Cardiac muscle cell (in vitro differentiated cells and primary cell): ENCODE data around the gene NFATC1. TPM values are rescaled to one million over a fixed set of nuclear protein-coding genes. Genes with fewer than 3 reads are reported as not detected.

Experiments used
- DNase-seq, 2 donors: peaks; one replicate each; pipeline versions ENCODE4 v3.0.0 to v3.0.0-alpha.2; 2010 to 2017; ENCODE audit warnings: low read depth in 1 of 2, low spot score in 1 of 2
- H3K27ac ChIP-seq: fragments of 200-600 bp; sonication (generic); 2 replicates; pipeline ENCODE4 v1.5.1; 2016
- H3K27me3 ChIP-seq: fragments of 200-600 bp; sonication (generic); 2 replicates; pipeline ENCODE4 v1.6.0; 2016; ENCODE audit warnings: control low read depth
- H3K36me3 ChIP-seq: fragments of 200-600 bp; sonication (generic); 2 replicates; pipeline ENCODE4 v1.5.1; 2016; ENCODE audit warnings: control low read depth
- H3K4me1 ChIP-seq: fragments of 200-600 bp; sonication (generic); 2 replicates; pipeline ENCODE4 v1.8.1; 2017; ENCODE audit warnings: low read depth, mild to moderate bottlenecking, mixed run types
- H3K4me3 ChIP-seq: fragments of 200-600 bp; sonication (generic); 2 replicates; pipeline ENCODE4 v1.5.1; 2016; ENCODE audit warnings: mild to moderate bottlenecking
- H3K9me3 ChIP-seq: fragments of 200-600 bp; sonication (generic); 2 replicates; pipeline ENCODE4 v1.5.1; 2017; ENCODE audit warnings: low read depth, mild to moderate bottlenecking, control low read depth
- CTCF ChIP-seq: IDR thresholded peaks from 2 replicates; pipeline ENCODE4 v1.5.1; 2012; ENCODE audit warnings: low read depth, mild to moderate bottlenecking, low read length
- polyA plus RNA-seq: library from polyadenylated mRNA; unstranded; fragments of >200 nt; fragmentation: Nextera tagmentation; extraction: Ambion mirVana; gene quantifications from 2 replicates; pipeline ENCODE4 v1.2.1, GENCODE V29; 2016
- total RNA-seq: library from RNA; depleted of rRNA; stranded (reverse); fragments of >200 nt; gene quantifications from 2 replicates; pipeline ENCODE4 v1.2.3, GENCODE V29; 2016

The NFATC1 gene
- total and polyA plus RNA-seq, 2 experiments from 2014 or later, result 10.8 to 11.7 TPM

GRCh38 chr18:79450289-79451080 is 54.8 kb downstream of the NFATC1 start:
- TF ChIP-seq CTCF, result no peak
- Histone ChIP-seq H3K4me1 (peaks cover 40% of the 10 kb centered on the region), H3K27me3 (no peaks in the 10 kb centered on the region), H3K27ac (no peak overlapping the region), H3K9me3 (no peaks in the 10 kb centered on the region), H3K4me3 (no peak overlapping the region), H3K36me3 (no peaks in the 10 kb centered on the region)
- no peak for DNase-seq

- H3K4me1 ChIP-seq, result peaks cover 30% of the 10 kb centered on the region
Observed at GRCh38 chr18:79451237-79452125, 55.8 kb downstream of the NFATC1 start.

GRCh38 chr18:79452190-79452990 is 56.7 kb downstream of the NFATC1 start:
- DNase-seq, result peak in 1 of 2 donors; percentile 13

More at GRCh38 chr18:79451237-79452125, 55.8 kb downstream of the NFATC1 start:
- H3K4me3 ChIP-seq, result no peak overlapping the region
- H3K9me3 ChIP-seq, result no peaks in the 10 kb centered on the region
- no peak for TF ChIP-seq CTCF
- no peak for DNase-seq
- H3K27ac ChIP-seq, result no peak overlapping the region
- no peaks in the 10 kb centered on the region for H3K27me3 ChIP-seq
- no peaks in the 10 kb centered on the region for H3K36me3 ChIP-seq

DNA sequence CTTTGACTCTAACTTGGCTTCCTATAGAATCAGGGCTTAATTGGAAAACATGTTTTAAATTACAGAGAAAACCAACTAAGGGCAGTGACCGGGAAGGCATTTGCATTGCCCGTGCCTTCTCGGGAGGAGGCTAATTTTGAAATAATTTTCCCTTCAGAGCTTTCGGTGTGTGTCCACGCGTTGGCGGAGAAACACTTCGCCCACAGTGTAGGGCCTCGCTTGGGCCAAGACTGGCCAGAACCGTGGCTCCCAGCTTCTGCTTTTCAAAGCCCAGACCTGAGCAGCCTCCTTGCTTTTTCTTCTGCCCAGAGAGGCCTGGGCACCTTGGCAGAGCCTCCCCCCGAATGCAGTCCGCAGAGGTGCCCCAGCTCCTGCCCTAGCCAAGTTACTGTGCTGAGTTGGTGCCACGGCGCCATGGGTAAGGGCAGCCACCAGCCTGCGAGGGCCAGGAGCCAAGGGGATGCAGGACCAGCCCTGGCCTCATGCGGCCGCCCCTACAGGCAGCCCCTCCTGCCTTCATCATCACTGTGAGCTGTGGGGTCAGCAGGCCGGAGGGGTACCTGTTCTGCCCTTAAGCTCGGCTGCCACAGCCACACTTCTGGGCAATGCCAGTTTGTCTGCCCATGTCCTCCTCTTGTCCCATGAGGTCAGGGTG is 57.4 kb downstream of the NFATC1 start:
- no peaks in the 10 kb centered on the region for H3K9me3 ChIP-seq
- H3K4me1 ChIP-seq, result peaks cover 17% of the 10 kb centered on the region
- H3K36me3 ChIP-seq, result no peaks in the 10 kb centered on the region
- H3K4me3 ChIP-seq, result no peak overlapping the region
- no peaks in the 10 kb centered on the region for H3K27me3 ChIP-seq
- no peak for DNase-seq
- no peak overlapping the region for H3K27ac ChIP-seq
- TF ChIP-seq CTCF, result no peak

More at GRCh38 chr18:79452190-79452990, 56.7 kb downstream of the NFATC1 start:
- Histone ChIP-seq H3K27ac (no peak overlapping the region), H3K27me3 (no peaks in the 10 kb centered on the region), H3K4me3 (no peak overlapping the region), H3K9me3 (no peaks in the 10 kb centered on the region), H3K36me3 (no peaks in the 10 kb centered on the region), H3K4me1 (peaks cover 23% of the 10 kb centered on the region)
- TF ChIP-seq CTCF, result no peak
